Measurements from ENCODE around the gene NCOA3.

DNA sequence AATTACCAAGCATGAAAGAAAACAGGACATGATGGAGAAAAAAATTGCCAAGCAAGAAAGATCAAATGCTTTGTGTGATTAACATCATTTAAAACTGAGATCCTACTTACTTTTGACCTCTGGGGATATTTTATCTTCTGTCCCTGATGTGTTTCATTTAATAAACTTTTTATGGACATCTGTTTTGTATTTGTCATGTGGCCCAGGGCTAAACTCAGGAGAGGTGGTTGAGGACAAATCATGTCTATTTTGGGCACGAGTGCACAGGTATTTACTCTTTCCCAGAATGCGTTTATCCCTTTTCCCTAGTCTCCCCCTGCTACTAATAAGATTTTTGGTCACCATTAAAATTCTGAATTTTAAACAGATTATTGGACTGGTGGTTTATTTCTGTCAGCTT, 128.2 kb downstream of the NCOA3 start:
- TF ChIP-seq, protein P1, sequence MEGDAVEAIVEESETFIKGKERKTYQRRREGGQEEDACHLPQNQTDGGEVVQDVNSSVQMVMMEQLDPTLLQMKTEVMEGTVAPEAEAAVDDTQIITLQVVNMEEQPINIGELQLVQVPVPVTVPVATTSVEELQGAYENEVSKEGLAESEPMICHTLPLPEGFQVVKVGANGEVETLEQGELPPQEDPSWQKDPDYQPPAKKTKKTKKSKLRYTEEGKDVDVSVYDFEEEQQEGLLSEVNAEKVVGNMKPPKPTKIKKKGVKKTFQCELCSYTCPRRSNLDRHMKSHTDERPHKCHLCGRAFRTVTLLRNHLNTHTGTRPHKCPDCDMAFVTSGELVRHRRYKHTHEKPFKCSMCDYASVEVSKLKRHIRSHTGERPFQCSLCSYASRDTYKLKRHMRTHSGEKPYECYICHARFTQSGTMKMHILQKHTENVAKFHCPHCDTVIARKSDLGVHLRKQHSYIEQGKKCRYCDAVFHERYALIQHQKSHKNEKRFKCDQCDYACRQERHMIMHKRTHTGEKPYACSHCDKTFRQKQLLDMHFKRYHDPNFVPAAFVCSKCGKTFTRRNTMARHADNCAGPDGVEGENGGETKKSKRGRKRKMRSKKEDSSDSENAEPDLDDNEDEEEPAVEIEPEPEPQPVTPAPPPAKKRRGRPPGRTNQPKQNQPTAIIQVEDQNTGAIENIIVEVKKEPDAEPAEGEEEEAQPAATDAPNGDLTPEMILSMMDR (conservative IDR thresholded peaks at IDR 0.05; ENCODE audit: low read depth, low read length) = no peak
- TF ChIP-seq EZH2 (IDR thresholded peaks at IDR 0.05; ENCODE audit: low read length, unreplicated experiment) (no peak), EZH2phosphoT487 (IDR thresholded peaks at IDR 0.05; ENCODE audit: borderline replicate concordance, low read length) (no peak)
